Fibroblast of skin of back (primary cell): ENCODE results near the gene COMP.
A peak's percentile ranks its signal among the peaks of the same experiment; 100 is the strongest.

ENCODE experiments used
- DNase-seq: peaks from one replicate; pipeline ENCODE4 v3.0.0-alpha.2; 2013

Gene COMP

DNA sequence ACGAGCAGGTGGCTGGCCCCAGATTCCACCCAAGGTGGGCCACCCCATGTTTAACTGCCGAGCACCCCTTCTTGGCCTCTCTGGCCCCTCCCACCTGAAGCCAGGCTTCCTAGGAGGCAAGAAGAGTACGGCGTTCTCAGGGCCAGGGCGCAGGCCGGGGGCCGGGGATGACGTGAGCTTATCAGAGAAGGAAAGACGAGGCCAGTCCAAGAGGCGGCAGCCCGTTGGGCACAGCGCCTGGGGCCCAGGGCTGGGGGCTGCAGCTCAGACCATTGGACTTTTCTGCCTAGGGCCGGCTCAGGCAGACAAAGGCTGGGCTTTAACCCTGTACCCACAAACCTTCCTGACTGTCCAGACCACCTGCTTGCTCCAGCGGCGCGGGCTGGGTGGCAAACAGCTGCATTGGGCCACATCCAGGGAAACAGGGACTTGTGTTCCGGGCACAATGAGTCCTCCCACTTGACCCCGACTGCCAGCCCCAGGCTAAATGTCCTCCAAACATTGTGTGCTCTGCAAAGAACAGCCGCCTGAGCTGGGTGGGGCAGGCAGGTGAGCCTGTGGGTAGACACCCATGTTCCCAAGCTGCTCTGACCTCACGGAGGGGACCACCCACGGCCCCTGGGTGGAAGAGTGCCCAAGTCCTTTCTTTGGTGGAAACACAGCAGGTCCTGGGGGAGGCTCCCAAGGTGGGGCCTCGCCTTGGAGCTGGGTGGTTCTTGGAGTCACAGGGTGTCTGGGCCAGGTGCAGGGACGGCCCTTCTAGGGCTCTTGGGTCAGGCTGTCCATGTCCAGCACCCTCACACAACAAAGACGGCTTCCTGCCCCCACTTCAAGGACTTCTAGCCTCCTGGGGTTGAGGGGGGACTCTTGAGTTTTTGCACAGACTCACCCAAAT is 21.9 kb downstream of the COMP start:
- no peak for DNase-seq

DNA sequence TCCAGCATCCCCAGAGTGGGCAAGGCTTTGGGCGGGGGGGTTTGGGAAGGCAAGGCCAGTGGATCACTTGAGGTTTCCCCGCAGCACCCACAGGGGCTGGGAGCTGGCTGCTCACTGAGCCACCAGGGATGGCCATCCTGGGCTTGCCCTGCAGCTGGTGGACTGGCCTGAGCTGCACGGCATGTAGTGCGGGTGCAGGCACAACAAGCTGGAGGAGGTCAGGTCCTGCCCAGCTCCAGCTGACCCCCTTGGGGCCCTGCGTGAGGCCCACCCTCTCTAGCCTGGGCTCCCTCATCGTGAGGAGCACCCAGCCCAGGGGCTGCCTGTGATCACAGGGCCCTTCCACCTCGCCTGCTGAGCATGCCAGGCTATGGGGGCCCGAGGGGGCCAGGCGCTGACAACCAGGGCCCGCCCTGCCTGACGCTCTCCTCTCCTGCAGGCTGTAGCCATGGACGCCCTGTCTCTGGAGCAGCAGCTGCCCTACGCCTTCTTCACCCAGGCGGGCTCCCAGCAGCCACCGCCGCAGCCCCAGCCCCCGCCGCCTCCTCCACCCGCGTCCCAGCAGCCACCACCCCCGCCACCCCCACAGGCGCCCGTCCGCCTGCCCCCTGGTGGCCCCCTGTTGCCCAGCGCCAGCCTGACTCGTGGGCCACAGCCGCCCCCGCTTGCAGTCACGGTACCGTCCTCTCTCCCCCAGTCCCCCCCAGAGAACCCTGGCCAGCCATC is 22.9 kb downstream of the COMP start:
- no peak for DNase-seq

DNA sequence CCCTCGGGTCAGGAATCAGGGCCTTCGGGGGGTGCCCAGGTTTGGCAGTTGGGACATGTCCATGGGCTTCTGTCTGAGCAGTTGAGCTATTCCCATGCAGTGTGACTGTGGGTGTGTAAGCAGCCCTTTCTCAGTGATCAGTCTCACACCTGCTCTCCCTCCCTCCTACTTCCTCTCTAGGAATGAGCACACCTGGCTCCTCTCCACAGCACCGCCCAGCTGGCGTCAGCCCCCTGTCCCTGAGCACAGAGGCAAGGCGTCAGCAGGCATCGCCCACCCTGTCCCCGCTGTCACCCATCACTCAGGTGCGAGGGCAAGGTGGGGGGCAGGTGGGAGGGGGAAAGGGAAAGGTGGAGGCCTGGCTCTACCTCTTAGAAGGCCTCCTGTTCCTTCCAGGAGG is 25.9 kb downstream of the COMP start:
- no peak for DNase-seq

DNA sequence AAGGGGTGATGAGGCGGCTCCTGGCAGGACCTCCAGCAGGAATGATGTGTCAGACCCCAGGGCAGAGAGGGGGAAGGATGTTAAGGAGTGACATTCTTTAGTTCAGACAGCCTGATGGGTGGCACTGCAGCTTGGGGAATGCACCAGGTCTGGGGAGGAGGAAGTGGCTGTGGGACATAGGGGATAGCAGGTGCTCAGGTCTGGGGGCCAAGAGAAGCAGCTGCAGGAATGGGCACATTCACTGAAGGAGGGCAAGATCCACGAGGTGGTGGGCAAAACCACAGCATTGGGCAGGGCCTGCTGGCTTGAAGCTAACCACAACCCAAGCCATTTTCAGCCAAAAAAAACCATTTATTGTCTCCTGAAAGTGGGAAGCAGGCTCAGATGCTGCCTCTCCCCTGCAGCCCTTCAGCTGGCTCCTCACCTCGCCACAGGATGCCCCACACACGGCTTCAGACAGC is 26.5 kb downstream of the COMP start:
- peak; percentile 54 for DNase-seq

DNA sequence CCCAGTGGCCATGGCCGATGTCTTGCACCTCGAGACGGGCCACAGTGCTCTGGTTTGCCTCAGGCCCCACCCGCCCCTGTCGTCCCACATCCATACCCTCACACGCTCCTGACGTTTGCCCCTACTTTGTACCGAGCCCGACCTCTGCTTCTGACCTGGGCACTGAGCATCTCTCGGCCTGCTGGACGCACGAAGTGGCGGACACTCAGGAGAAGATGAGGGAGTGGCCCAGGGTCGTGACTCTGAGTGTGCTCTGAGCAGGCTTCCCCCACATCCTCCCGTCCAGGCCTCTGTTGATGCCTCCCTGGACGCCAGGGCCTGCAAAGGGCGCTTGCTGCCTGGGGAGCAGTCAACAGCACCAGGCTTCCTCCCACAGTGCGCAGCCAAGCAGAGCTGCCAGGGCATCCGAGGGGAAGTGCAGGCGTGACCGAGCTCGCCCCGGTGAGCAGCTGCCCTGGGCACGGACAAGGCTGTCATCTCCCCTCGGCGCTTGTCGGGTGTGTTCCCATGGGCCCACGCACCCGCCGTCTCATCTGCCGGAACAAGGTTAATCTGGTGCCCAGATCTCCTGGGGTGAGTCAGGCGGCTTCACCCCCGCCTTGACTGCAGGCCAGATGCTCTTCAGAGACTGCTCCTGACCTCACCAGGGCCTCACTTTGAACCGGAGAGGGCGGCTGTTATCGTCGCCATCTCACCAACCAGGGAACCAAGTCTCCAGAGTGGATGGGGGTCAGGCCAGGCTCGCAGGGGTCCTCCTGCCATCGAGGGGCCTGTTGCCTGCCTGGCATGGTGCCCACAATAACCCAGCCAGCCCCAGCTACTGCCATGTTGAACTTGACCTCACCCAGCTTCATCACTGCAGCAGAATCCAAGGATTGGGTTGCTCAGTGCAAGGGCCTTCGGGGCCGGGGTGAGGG is 27.2 kb downstream of the COMP start:
- peak; percentile 59 for DNase-seq

DNA sequence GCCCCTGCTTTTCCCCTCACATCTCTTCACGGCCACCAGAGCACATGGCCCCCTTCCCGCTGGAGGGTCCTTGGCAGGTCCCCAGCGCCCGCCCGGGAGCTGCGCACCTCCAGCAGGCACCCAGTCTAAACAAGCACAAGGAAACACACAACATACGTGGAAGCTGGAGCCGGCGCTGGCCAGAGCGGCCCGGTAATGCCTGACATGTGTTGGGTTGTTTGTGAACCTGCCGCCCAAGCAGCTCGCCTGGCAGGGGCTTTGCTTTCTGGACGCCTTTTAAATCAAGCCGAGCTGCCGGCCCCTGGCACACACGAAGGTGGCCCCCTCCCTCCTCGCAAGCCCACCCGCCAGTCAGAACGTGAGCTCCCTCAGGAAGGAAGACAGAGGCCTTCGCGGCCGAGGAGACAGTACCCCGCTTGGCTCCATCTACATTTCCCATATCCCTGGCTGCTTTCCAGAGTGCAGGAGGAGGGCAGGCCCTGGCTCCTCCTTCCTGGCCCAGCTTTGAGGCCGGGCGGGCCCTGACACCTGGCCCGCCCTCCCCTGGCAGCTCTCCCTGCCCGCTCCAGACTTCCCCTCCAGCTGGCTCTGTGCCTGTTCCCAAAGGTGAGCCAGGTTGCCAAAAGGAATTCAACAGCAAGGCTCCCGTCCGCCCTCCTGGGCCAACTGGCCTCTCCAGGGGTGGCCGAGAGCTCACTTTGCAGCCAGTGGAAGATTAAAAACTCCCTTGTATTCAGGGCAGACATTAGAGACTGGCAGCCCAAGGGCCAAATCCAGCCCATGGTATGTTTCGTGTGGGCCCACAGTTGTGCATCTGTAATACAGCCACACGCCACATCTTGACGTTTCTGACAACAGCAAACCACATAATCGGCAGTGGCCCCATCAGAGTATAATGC is 28.7 kb downstream of the COMP start:
- peak; percentile 11 for DNase-seq

DNA sequence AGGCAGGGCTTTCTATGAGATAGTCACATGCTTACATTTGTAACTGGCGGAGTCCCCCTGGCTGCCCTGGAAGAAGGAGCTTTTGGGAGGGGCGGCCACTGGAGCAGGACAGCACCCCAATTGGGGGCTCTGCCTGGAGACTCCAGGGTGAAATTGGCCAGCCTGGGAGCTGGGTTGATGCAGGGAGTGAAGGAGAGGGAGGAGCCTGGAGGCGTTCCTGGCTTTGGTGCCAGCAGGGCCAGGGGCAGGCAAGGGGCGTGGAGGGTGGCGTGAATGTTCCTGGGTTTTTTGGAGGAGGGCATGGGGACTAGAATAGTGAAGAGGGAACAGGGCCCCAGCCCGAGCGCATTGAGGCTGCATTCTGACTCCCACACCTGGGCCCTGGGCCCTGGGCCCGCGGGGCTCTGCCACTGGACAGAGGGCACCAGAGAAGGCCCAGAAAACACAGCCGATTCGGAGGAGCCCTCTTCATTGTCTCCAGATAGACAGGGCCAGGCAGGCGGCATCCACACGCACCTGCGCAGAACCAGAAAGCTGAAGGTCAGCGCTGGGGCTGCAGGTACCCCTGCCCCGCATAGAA is 29.5 kb downstream of the COMP start:
- DNase-seq, result no peak

DNA sequence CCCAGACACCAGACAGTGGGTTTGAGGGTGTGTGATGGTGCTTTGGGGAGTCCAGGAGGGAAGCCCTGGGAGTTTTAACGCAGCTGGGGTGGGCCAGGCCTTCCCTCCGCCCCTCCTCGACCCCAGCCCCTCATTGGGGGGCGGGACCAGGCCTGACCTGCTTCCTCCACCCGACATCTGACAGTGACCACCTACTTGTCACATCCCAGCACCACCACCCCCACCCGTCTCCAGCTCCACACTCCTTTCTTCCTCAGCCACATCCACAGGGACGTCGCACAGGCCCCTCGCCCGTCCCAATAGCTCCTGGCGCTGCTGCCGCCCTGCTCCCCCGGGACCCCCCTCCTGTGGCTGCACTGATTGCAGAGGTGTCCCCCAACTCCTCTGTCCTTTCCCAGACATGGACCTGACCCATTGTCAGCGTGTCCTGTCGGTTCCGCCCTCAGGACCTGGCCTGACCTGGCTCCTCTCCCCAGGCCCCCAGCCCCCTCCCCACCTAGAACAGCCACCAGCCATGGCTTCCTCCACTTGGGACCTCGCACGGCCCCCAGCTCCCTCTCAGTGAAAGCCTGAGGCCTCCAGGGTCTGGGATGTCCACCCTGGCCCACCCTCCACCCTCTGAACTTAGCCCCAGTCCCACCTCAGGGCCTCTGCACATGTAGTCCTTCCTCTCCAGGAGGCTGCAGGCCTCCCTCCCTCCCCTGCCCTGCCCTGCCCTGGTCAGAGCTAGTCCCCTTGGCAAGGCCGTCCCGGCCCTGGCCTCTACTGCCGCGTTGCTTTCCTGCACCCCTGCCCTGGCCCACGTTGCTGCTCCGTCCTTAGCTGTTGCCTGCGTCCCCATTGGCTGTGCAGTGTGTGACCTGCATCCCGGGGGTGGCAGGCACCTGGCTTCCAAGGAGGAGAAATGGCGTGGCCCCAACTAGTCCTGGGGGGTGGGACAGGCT is 30.4 kb downstream of the COMP start:
- DNase-seq, result no peak

DNA sequence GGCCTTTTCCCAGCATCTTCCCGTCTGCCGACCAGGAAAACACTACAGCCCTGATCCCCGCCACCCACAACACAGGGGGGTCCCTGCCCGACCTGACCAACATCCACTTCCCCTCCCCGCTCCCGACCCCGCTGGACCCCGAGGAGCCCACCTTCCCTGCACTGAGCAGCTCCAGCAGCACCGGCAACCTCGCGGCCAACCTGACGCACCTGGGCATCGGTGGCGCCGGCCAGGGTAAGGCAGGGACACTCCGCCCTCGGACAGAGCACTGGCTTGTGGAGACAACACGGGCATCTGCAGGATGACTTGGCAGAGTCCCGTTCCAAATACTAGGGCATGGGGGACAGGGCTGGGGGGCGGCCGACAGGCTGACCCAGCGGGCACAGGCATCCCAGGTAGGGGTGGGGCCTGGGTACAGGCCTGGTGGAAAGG is 31.1 kb downstream of the COMP start:
- no peak for DNase-seq

DNA sequence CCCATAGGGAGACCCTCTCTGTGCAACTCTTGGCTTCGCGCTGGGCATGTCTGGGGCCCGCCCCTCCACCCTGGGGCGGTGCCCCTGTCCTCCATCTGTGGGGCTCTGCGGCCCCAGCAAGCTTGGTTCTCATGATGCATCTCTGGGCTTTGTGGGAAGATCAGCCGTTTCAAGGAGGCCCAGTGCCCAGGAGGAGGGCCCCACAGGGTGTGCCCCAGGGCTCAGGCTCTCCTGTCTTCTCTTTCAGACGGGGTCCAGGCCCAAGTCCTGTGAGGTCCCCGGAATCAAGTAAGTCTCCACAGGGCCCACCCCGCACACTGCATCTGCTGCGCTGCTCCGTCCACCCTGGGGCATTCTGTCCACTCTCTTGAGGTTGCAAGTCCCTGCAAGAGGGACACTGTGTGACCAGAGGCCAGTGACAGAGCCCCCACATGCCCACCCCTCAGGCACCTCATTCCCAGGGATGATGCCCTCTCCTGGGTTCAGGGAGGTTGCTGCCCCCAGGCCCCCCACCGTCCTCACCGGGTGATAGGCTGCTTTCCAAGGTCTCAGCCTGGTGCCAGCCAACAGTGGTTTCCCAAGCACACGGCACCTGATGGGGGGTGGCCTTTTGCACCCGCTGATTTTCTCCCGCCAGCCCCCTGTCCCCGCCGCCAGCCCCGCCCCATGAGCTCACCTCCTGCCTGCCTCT is 31.7 kb downstream of the COMP start:
- no peak for DNase-seq

DNA sequence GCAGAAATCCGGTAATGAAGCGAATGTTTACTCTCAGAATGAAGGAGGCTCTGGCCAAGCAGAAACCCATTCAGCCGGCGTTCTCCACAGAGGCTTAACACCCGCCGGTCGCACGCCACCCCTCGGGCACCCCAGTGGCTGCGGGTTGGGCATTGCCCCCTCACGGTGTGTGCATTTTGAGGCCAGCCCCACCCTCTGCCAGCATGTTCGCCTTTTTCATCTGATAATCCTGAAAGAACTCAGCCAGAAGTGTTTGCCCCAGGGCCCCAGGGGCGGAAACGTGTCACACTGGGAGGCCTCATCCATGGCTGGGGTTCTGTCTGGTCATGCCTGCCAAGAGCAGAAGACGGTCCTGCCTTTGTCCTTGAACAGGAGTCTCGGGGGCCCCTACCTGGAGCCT is 34.2 kb downstream of the COMP start:
- DNase-seq, result no peak

DNA sequence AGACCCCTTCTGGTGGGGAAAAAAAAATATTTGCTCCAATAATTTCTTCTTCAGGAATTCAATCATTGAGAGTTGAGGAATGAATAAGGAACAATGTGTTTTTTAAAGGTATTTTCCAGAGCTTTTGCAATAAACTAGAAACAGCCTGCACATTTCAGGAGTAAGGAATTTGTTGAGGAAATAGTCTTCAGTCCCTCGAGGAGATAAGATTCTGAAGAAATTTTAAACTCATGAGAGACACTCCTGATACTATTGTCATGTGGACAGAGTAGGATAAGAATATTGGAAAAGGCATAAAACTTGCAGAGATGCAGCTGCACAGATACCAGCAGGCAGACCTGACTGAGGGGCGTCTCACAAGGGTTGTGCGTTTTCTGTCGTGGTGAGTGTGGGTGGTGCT is 36.6 kb downstream of the COMP start:
- DNase-seq, result no peak

DNA sequence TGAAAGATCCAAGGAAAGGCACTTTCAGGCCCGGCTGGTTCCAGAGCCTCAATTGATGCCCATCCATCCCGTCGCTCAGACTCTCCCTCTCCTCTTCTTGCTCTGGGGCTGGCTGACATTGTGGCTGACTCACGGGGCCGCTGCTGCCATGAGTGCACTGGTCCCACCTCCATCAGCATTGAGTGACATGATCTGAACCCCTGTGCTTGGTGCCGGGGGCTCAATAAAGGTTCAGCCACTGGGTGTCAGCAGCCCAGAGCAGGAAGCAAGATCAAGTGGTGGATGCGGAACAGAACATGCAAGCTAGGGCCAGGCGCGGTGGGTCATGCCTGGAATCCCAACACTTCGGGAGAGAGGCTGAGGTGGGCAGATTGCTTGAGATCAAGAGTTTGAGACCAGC is 39.5 kb downstream of the COMP start:
- no peak for DNase-seq

DNA sequence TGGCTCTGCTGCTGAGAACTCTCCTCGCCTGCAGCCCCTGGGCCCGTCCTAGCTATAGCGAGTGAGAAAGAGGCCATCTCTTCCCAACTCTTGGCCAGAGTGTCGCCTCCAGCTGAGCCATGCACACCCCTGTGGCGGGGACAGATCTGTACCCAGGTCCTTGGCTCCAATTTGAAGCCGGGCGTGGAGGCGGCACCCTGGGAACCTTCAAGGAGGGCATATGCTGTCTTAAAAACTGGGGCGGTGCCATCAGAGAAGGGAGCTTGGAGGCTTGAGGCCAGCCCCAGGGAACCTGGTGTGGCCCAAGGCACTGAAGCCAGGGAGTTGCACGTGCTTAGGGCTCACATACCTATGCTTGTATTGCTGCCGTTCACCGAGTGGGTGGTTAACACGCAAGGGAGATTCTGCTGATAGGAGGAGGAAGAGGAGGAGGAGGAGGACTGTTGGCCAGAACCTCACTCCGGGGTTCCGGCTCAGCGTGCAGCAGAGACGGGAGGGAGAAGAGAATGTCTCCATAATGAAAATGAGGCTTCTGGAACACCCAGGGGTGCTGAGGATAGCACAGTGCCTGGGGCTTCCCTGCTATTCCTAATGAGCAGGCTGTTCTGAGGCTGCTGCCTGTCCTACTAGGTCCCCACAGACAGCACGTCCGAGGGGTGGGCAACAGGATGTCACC is 40.7 kb downstream of the COMP start:
- DNase-seq, result no peak

DNA sequence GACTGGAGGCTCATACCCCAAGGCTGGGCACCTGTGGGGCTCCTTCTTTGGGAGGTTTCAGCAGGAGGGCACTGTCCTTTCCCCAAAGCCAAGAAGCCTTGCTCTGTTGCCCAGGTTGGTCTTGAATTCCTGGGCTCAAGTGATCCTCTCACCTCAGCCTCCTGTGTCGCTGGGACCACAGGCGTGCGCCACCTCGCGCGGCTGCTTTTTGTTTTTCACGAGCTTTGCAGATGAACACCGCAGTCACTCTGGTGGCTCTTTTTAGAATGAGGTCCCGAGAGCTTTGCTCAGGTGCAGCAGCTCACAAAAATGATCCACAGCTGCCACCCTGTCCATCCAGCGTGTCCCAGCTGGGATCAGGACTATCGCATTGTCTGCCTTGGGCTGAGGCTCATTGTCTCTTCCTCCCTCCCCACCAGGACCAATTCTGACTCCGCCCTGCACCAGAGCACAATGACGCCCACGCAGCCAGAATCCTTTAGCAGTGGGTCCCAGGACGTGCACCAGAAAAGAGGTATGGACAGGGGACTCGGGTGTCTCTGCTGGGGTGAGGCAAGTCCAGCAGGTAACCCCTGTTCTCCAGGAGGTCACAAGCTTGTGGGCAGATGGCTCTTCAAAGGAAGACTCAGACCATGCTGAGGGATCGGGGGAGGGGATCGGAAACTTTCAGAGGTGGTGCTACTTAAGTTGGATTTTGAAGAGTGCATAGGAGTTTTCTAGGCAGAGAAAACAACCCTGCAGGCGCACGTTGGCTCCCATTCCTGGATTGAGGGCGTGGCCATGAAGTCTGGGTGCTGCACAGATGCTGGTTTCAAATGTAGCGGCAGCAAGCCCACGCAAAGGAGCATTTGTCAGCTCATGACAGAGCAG is 41.5 kb downstream of the COMP start:
- no peak for DNase-seq

DNA sequence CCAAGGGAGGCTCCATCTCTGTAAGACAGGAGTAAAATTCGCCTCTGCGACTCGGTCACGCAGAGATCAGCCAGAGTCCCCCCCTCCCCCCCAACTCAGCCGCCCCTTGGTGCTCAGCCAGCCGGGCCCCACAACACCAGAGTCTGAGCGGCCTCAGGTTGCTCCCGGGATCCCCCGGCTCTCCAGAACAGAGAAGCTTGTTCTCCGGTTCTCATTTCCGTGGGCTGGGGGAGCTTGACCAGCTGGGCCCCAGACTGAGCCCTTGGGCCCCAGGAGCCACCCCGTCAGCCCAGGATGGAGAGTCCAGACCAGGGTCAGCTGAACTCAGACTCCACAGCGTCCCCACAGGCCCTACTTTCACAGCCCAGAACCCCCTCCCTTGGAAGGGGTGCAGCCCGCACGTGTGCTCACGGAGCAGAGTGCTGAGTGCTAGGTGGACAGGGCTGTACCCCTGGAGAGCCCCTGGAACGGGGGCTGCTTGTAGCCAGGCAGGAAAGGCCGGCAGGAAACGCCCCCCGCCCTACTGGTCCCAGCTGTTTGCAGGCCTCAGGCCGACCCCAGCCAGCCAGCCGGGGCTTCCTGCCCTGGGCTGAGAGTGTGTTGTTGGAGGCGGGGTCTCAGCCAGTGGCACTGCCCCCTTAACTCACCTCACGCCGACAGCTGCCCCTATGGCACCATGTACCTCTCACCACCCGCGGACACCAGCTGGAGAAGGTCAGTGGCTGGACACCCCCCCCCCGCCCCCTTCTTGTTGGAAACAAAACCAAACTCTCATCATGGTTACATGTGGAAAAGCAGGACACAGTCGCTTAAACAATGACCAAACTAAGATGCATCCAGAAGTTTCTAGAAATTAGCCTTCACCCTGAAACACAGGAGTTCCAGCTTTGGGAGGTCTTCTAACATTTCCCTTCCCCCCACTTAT is 44.4 kb downstream of the COMP start:
- DNase-seq, result no peak

DNA sequence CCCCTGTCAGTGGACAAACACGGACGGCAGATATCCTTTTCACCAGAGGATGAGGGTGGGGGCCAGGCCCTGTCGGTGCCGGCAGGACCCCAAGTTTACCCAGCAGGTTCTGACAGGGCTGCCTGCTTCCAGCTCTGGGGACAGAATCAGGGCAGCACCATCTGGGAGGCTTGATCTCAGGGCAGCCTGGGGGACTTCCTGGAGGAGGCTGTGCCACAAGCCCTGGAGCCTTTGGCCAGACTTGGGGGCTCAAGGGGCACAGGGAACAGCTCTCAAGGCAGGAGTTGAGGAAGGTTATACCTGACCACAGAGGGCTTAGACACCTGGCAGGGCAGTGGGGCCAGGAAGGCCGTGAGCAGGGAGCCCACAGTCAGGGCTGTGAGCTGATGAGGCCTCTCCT is 45.2 kb downstream of the COMP start:
- no peak for DNase-seq
